ENCODE data around the gene AP5Z1.
A peak's percentile ranks its signal among the peaks of the same experiment; 100 is the strongest.

The AP5Z1 gene, protein sequence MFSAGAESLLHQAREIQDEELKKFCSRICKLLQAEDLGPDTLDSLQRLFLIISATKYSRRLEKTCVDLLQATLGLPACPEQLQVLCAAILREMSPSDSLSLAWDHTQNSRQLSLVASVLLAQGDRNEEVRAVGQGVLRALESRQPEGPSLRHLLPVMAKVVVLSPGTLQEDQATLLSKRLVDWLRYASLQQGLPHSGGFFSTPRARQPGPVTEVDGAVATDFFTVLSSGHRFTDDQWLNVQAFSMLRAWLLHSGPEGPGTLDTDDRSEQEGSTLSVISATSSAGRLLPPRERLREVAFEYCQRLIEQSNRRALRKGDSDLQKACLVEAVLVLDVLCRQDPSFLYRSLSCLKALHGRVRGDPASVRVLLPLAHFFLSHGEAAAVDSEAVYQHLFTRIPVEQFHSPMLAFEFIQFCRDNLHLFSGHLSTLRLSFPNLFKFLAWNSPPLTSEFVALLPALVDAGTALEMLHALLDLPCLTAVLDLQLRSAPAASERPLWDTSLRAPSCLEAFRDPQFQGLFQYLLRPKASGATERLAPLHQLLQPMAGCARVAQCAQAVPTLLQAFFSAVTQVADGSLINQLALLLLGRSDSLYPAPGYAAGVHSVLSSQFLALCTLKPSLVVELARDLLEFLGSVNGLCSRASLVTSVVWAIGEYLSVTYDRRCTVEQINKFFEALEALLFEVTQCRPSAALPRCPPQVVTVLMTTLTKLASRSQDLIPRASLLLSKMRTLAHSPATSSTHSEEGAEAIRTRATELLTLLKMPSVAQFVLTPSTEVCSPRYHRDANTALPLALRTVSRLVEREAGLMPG

DNA sequence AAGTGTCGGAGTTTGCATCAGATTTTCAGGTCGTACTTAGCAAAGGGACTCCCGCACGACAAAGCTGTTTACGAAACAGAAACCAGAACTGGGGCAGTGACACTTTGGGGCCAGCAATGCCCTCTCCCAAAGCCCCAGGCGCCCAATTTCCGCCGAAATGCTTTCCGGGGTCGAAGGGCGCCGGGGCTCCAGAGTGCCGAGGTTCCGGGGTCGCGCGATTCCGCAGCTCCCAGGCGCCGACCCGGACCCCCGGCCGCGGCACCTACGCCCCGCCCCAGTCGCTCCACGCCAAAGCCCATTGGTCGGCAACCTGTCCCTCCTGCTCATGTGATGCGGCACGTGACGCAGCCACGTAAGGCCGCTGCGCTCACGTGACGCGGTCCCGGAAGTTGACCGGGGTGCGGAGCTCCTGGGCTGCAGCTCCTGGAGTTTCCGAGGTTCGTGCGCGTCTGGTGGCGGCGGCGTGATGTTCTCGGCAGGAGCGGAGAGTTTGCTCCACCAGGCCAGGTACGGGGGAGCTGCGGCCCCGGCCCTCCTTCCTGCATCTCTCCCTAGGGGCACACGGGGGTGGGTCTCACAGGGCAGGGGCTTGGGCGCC, at the start of gene AP5Z1:
AP5Z1 (plus strand) TSS at position 374 of the 598 bp plus-strand sequence; CDS start at position 467, 93 bp downstream.
- peak; percentile 96 for DNase-seq (ENCODE audit: low spot score)

DNA sequence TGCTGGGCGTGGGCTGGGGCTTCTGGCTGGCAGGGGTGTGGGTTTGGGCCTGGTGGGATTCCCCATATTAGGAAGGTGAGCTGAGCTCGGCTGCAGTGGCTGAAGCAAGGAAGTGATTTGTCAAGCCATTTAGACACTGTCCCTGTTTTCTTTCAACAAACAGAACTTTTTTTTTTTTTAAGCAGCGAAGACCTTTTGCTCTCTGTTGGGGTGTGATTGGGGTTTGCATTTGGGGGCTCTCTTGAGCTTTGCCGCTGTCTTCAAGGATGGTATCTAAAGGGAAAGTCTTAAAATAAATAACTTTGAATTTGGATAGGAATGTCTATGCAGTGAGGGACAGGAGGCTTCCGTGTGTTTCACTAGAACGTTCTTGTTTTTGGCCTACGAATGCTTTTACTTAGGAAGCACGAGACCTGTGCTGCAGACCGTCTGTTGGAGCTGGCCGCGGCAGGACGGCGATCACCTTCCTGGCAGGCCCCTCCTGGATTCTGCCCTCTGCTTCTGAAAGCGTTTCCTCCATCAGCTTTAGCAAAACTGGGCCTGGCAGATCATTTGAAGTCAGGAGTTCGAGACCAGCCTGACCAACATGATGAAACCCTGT, 49.5 kb upstream of the AP5Z1 start:
- no peak for DNase-seq (ENCODE audit: low spot score)

DNA sequence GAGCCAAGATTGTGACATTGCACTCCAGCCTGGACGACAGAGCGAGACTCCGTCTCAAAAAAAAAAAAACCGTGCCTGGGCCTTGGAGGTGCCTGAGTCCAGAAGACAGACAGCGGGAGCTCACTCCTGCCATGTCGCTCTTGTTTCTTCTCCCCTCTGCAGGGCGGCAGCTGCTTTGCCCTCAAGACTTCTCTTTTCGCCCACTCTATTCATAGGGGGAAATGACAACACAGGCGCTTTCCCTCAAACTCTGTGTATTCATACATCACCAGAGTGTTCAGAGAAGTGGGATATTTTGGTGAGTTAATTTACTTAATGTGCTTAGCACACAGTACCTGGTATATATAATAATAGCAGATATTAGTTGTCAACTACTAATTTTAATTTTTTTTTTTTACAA, 48.9 kb upstream of the AP5Z1 start:
- no peak for DNase-seq (ENCODE audit: low spot score)

DNA sequence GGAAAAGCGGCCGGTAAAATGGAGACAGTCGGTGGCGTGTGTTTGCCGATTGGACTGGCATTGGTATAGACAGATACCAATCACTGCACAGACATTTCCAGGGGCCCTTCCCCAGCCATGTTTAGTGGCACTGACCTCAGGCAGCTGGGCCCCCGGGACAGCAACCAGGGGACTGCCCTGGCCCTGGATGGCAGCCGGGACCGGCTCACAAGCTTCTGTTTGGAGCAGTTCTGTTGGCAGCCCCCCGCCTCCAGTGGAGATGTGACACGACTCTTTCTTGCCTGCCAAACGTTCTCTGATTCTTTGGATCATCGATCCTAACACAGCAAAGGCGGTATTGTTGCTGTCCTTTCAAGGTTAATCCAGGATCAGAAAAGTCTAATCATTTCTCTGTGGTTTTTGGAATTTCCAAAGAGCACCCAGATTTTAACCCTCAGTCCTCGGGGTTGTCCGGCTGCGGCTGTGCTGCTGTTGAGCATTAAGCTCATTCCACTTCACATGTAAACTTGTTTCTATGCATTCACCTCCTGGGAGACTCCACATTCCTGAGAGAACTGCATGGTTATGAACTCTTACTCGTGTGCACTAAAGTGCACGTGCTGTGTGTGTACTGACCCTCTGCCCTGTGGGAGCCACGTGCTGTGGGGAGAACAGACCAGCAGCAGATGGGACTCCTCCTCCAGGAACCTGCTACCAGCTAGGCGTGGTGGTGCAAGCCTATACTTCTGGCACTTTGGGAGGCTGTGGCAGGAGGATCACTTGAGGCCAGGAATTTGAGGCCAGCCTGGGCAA, 47.3 kb upstream of the AP5Z1 start:
- no peak for DNase-seq (ENCODE audit: low spot score)

DNA sequence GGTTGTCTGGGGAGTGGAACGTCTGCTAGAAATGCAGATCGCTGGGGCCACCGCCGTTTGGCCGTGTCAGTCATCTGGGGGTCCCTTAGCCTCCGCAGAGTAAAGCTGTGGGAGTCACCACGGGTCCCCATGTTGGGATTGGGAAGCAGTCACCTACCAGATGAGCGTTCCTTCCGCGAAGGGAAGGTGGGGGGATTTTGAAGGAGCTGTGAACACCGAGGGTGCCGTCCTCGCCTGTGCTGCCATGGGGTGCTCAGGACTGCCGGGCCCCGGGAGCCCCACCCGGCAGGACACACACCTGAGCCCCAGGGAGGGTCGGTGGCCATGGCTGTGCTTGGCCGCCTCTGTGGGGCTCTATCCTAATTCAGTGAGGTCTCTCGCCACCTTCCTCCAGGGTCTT, 46.2 kb upstream of the AP5Z1 start:
- DNase-seq (ENCODE audit: low spot score), result no peak

DNA sequence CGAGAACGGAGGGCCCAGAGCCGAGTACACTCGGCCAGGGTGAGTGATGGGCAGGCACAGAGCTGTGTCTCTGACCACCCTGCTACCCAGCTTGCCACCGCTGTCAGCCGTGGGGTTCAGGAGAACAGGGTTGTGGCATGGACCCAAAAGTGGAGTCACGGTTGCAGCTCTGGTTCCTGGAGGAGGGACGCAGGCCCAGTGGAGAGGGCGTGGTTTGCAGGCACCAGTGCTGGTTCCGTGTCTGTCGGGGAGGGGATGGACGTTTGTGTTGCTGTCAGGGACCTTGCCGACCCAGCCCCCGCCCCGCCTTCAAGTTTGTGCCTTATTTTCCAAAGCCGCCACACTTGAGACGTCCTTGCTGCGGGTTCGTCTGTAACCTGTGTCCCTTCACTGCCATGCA, 45.1 kb upstream of the AP5Z1 start:
- DNase-seq (ENCODE audit: low spot score), result no peak

DNA sequence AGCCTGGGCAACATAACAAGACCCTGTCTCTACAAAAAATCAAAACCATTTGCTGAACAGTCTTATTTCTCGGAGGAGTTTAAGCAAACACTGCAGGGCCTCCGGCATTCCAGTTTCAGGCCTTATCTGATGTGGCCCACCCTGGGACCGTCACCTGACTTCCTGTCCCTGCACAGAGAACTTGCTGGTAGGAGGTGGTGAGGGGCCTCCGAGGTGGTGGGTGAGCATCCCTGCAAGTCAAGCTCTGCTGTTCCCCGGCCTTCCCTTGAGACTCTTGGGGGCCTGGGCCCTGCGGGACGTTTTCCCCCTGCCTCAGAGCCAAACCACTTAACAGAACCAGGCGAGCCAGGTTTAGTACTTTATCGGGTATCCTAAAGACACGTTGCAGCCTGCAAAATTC, 44.5 kb upstream of the AP5Z1 start:
- no peak for DNase-seq (ENCODE audit: low spot score)

DNA sequence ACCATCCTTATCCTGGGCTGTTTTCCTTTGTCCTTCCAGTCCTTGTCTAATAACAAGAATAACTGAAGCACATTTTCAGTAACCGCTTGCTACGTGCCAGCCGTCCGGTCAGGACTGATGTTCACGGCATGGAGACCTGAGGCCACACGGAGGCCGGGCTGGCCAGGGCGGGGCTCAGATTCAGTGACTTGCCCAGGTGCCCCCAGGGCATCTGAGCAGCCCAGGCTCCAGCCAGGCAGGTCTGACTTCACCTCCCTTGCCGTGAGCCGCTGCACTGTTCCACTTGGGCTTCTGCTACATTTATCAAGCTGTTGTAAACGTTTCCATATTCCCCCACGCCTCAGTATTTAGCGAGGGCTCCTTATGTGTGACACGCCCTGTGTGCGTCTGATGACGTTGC, 43.6 kb upstream of the AP5Z1 start:
- DNase-seq (ENCODE audit: low spot score), result no peak

DNA sequence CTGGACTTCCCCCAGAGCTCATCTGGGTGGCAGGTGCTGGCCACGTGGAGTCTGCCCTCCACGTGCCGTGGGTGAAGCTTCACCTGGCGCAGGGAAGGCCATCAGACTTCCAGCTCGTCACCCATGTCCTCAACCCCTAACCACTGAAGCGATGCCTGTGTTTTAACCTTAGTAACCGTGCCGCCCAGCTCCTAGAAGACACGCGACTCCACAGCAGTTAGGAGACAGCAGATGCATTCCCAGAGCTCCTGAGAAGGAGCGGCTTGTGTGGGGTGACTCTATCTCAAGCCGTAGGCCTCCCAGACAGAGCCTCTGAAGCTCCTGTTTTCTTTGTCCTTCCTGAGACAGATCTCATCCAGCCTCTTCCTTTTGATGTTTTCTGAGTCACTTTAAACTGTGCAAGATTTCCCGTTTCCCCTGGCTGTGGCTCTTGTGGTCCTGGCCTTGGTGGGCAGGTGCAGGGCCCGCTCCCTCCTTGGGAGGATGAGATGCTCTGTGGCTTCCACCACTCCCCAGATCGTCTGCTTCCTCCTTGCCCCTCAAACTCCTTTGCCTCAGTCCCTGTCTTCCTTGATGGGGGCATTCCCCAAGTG, 41.4 kb upstream of the AP5Z1 start:
- no peak for DNase-seq (ENCODE audit: low spot score)

DNA sequence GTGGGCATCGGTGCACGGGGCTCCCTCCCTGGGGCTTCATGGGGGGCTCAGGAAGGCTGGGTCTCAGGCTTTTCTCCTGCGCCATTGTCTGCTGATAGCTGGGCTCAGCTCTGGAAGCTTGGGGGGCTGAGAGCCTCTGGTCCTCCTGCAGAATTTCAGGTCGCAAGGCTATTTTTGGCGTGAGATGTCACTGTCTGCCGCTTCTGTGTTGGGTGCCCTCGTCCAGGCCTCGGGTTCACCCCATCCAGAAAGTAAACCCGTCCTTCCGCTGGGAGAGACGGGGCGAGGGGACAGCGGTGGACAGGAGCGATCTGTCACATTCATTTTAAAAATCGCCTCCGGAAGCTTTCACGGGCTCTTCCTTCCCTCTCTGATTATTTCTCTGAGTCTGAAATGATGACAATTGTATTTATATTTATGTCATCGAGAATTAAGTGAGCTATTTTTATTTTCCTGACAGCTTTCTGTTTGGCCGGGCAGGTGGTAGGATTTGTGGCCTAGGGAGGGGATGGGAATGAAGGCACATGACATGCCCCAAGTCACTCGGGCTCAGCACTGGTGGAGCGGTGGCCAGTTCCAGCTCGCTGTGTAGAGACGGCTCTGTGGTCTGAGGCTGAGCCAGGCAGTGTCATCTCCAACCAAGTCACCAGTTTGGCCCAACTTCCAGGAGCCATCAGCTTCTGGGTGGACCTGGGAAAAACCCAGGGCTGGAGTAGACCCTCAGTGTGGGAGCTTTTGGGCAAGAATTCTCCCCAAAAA, 40.7 kb upstream of the AP5Z1 start:
- DNase-seq (ENCODE audit: low spot score), result no peak

DNA sequence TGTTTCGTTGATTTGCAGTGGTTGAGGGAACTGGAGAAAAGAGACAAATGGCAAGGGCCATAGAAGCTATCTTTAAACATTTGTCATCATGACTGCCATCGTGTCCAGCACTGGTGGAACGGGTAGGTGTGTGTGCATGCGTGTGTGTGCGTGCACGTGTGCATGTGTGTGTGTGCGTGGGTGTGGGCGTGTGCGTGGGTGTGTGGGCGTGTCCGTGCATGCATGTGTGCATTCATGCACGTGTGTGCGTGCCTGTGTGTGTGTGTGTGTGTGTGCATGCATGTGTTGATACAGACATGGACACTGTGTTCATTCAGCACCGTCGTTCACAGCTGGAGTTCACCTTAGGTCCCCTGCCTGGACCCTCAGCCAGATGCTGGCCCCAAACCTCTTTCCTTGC, 38.1 kb upstream of the AP5Z1 start:
- no peak for DNase-seq (ENCODE audit: low spot score)

DNA sequence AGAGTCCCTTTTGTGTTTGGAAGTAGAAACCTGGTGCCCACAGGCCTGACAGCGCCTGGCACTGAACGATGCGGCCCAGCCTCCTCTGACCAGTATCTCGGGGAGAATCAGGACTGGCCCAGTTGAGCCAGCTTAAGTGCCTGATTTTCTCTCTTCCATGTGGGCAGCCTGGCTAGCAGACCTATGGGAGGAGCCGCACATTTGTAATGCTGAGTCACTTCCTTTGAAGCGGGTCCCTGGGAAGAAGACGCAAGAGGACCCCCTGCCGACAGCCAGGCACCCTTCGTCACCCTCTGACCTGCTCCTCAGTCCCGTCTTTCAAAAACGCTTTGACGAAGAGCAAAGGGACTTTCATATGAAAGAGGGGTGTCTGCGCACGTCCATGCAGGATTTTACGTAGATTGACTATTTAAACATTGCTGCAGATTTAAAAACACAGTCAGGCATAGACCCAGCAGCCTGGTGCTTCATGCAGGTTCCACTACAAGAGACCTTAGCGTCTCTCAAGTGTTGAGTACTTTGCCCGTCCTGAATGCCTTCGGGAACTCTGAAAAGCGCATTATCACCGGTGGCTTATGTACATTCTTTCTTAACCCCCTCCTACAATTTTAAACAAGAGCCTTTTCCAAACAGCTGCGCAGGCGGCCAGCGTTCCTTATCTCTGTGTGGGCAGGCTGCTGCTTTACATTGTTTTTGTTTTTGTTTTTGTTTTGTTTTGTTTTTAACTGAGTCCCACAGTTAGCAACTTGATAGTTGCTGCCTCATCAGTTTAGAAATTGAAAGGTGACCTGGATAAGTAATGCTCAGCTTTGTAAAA, 36.5 kb upstream of the AP5Z1 start:
- peak; percentile 40 for DNase-seq (ENCODE audit: low spot score)

DNA sequence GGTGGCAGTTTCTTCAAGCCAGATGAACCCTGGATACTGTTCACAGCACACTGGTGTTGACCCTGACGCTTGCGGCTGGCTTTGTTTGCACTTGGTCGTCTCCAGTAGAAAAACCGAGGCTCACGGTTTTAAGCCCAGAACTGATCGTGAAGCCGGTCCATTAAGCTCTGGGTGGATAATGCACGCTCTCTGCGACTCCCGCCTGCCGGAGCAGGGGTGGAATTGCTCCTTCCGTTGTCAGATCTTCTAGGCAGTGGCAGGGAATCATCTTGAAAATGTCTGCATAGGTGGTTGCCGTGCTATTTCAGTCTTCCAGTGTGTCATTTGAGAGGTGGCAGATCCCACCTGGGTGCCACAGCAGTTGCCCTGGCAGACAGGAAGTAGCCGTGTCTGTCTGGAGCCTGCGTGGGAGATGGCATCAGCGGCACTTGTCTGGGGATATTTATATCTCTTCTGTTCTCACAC, 35.9 kb upstream of the AP5Z1 start:
- no peak for DNase-seq (ENCODE audit: low spot score)

DNA sequence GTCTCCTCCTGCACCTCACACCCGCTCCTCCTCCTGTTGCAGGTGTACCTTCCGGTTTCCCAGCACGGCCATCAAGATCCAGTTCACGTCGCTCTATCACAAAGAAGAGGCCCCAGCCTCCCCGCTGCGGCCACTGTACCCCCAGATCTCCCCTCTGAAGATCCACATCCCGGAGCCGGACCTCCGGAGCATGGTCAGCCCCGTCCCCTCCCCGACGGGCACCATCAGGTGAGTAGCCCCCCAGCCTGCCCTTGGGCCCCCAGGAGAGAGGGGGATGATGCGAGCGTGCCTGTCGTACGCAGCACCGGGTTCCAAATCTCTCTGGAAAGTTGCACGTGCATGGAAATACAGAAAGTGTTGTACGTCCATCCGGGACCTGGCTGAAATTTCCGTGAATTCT, 34.6 kb upstream of the AP5Z1 start:
- no peak for DNase-seq (ENCODE audit: low spot score)

DNA sequence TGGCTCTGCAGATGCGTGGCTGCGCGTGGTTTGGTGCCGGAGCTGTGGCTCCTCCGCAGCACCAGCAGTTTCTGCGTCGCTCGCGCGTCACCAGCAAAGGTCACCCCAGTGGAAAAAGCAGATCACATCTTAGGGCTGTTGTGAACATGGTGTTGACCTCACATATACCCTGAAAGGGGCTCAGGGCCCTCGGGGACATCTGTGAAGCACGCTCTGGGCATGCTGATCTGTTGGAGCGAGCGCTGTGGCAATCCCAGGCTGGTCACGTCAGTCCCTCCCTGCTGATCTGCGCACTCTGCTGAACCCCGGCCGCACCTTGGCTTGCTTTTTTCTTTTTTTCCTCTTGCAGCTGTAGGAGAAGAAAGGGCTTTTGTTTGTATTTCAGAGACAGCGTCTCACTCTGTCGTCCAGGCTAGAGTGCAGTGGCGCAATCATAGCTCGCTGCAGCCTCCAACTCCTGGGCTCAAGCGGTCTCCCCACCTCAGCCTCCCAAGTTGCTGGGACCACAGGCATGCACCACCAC, 33.3 kb upstream of the AP5Z1 start:
- no peak for DNase-seq (ENCODE audit: low spot score)

DNA sequence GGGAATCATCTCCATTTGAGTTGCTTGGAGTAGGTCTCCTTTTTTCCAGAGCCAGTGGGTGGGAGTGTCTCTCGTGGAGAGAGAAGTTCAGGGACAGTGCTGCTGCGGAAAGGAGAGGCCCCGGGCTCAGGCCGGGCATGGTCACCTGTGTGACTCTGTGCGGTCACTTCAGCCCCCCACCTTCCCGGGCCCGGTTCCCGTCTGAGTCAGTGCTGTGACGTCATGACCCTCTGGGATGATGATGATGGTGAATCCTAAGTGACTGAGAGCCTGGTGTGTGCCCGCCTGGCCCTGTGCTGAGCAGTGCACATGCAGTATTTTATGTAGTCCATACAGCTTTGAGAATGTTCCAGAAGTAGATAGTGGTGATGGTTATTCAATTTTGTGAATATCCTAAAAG, 32.6 kb upstream of the AP5Z1 start:
- DNase-seq (ENCODE audit: low spot score), result no peak

DNA sequence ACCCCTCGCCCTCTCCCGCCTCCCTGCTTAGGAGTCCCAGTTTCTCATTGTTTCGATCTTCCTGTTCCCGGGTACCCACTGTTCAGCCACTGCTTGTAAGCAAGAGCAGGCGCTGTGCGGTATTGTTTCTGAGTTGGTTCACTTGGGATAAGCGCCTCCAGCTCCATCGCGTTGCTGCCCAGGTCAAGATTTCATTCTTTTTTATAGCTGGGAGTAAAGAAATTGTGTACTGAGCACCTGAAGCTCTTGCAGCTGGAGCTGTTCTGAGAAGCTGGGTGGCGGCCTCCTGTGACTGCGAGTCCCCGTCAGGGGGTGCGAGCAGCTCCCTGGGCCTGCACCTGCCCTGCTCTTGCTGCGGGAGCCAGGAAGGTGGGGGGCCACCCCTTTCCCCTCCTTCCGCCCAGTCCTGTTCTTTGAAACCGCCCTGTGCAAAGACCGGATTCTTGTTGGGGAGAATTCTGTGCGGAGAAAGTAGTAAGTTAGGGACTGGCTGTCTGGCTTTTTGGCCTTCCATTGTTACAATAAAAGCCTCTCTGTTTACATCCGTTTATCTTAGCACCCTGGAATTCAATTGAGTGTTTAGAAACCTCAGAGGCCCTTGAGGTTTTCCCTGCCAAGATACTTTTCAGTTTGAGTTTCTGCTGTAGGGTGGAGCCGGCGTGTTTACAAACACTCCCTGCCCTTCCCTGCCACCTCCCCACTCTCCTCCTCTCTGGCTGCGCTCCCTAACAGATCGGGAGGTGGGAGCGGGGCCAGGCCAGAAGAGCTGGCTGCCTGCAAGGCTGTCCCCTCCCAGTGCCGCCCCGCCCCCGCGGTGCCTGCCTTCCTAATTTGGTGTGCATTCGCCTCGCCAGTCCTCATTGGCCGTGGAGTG, 30.8 kb upstream of the AP5Z1 start:
- DNase-seq (ENCODE audit: low spot score), result peak; percentile 97

DNA sequence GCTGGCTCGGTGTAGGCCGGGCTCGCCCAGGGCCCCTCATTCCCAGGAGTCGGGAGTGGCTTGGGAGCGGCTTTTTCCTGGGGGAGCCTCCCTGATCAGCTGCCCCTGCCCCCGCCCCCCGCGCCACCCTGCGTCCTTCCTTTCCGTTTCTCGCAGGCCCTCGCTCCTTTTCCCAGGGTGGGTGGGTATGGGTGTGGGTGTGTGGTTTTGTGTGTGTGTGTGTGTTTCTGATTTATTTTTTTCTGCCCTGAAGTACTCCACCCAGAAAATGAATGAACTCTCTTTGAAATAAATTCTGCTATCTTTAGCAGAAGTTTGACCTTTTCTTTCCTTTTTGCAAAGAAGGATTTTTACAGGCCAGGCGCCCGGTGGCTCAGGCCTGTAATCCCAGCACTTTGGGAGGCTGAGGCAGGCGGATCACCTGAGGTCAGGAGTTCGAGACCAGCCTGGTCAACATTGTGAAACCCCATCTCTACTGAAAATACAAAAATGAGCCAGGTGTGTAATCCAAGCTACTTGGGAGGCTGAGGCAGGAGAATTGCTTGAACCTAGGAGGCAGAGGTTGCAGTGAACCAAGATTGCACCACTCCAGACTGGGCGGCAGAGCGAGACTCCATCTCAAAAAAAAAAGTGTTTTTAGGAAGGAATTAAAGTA, 30.0 kb upstream of the AP5Z1 start:
- DNase-seq (ENCODE audit: low spot score), result no peak

All from hematopoietic multipotent progenitor cell treated with erythropoietin and hydrocortisone succinate and interleukin-3 and kit ligand, for 17 days (in vitro differentiated cells).